Measurements from ENCODE around the gene DNAH17.

GRCh38 chr17:78522031-78522809 is 55.0 kb downstream of the DNAH17 start:
- TF ChIP-seq CTCF (IDR thresholded peaks at IDR 0.05; ENCODE audit: low read length) (no peak), EZH2phosphoT487 (IDR thresholded peaks at IDR 0.05; ENCODE audit: low read length) (no peak)

Data from MM.1S (cell line).